Measurements from ENCODE around the gene METTL14.
"Not testable (repeated sequence)": the region's sequence is repeated elsewhere in the genome, so short reads cannot be mapped to it uniquely, and the experiment has no call there.

The METTL14 gene

GRCh38 chr4:118684873-118685811 lies at the start of gene METTL14:
TSS of gene METTL14 (plus strand) at chr4:118685392. CDS start at chr4:118685535, 143 bp downstream.
- DNase-seq (ENCODE audit: low read depth): peak; percentile 71

DNA sequence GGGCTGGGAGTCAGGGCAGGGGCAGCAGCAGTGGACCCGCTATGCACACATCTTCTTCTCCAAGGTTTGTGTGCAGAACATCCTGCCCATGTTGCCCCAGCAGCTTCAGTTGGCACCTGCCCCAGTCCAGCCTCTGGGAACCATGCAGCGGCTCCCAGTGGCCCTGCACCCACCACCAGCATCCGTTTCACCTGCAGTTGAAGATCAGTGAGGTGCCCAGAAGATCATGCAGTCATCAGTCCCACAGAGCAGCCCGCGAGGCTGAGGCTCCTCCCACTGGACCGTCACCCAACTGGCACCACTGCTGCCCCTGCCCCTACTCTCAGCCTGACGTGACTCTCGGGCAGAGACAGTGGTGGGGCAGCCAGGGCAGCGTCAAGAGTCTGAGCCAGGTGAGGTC lies 49.1 kb upstream of the METTL14 start:
- not testable (repeated sequence) for DNase-seq (ENCODE audit: low read depth)

DNA sequence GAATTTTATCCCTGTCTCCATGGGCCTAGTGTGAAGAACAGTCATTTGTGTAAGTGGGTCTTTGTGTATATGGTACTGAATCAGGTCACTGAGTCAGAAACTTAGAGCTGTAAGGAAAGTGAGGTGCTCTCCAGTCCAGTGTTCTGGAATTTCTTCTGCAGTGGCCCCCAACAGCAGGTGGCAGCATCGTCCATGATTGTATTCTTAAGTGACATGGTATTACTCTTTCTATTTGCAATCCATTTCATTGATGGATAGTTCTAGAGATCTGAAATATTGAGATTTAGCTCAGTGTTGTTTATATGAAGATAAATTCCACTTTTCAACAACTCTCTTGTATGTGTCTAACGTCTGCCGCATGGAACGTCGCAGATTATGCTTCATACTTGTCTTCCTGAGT lies 20.5 kb upstream of the METTL14 start:
- DNase-seq (ENCODE audit: low read depth): not testable (repeated sequence)

DNA sequence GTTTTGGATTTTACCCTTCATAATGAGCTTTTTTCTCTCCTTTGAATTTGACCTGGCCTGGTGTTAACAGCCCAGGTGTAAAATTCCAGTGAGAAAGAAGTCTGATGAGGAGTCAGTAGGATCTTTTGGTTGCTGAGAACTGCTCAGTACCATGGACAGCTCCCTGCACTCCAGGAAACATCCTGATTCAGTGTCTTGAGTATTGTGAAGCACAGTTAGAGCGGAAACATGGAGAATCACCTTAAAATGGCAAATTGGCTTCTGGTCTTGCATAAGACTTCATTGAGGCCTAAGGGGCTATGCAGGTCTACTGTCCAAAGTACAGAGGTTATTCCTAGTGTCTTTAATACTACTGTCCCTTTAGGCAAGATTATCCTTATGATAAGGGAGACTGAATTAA lies 16.0 kb upstream of the METTL14 start:
- not testable (repeated sequence) for DNase-seq (ENCODE audit: low read depth)

- not testable (repeated sequence) for DNase-seq (ENCODE audit: low read depth)
These were observed 14.2 kb upstream of the METTL14 start for GRCh38 chr4:118670968-118671367.

GRCh38 chr4:118676128-118676527 lies 9.1 kb upstream of the METTL14 start:
- DNase-seq (ENCODE audit: low read depth): no peak

DNA sequence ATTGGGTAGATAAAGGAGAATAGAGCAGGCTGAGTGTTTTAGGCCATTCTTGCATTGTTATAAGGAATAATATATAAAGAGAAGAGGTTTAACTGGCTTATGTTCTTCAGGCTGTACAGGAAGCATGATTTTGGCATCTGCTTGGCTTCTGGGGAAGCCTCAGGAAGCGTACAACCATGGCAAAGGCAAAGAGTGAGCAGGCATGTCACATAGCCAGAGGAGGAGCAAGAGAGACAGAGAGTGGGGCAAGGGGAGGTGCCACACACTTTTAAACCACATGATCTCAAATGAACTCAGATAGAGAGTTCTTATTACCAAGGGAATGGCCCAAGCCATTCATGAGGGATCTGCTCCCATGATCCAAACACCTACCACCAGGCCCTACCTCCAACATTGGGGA lies 4.4 kb upstream of the METTL14 start:
- DNase-seq (ENCODE audit: low read depth): no peak

- no peak for DNase-seq (ENCODE audit: low read depth)
These were observed 2.3 kb upstream of the METTL14 start for GRCh38 chr4:118682928-118683327.

DNA sequence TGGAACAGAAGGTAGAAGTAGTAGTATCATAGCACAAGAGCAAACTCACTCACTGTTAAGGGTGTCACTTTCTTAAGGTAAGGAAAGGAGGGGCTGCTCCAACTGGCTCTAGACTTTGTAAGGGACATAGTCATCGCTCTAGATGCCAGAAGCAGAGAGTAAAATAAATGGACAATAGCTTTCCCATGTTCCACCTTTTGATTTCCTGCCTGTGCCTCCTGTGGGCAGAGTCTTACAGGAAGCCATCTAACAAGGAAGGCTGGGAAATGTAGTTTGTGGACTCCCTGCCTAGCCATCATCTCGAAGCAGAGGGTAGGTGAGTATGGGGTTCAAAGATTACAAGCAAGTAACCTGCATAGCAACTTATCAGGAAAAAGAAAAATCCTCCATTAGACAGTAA lies 1.7 kb upstream of the METTL14 start:
- no peak for DNase-seq (ENCODE audit: low read depth)

DNA sequence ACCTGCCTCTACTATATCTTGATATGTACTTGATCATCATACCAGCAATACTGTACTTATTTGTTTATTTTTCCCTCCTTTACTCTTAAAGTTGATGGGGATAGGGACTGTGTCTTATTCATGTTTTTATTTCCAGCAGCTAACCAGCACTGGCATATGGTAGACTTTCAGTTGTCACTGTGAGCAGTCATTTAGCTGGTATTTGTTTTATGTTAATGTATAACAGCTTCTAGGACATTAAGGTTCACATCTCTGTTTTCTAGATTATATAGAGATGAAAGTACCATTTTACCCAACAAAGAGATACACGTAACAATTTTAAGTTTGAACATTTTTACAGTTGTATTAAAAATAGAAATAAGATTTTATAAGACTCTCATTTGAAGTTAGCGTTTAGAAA lies 17.9 kb downstream of the METTL14 start:
- DNase-seq (ENCODE audit: low read depth): no peak

DNA sequence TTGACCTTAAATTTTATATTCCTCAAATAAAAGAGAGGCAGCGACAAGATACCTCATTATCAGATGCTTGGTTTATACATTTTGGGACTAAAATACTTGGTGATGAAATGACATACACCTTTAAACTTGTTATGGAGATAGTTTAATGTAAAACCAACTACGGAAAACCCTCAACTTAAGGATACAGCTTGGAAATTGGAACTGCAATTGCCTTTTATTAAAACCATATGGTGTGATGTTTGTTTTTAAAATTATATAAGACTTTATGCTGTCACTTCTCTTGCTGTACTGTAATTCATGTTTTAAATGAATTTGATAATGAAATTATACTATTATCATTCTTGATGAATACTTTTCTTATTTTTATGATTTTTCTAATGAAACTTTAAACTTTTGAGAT lies 25.9 kb downstream of the METTL14 start:
- no peak for DNase-seq (ENCODE audit: low read depth)

DNA sequence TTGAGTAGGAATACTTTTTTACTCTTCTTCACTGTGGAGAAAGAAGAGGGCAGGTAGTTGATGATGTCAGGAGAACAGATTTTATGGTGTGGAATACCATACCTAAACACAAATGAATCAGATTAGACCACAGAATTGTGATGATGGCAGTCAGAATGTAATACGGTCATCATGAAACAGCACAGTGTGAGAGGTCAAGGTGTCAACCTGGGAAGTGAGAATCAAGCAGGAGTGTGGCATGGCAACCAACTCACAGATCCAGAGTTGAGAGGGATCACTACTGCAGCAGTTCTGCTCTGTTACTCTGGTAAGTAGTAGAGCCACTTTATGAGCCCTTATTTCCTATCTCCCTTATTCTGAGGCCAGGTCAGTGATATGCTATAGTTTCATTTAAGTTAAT lies 27.7 kb downstream of the METTL14 start:
- no peak for DNase-seq (ENCODE audit: low read depth)

DNA sequence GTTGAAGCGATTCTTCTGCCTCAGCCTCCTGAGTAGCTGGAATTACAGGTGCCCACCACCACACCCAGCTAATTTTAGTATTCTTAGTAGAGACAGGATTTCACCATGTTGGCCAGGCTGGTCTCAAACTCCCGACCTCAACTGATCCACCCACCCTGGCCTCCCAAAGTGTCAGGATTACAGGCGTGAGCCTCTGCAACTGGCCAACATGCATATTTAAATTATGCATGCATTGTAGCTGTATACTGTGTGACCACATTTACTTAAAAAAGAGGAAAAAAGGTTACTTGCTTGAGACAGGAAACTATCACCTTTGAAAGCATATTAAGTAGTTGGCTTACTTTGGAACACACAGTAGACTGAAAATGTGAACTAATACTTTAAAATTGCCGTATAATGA lies 29.5 kb downstream of the METTL14 start:
- DNase-seq (ENCODE audit: low read depth): no peak

GRCh38 chr4:118716304-118716703 lies 31.1 kb downstream of the METTL14 start:
- DNase-seq (ENCODE audit: low read depth): no peak

DNA sequence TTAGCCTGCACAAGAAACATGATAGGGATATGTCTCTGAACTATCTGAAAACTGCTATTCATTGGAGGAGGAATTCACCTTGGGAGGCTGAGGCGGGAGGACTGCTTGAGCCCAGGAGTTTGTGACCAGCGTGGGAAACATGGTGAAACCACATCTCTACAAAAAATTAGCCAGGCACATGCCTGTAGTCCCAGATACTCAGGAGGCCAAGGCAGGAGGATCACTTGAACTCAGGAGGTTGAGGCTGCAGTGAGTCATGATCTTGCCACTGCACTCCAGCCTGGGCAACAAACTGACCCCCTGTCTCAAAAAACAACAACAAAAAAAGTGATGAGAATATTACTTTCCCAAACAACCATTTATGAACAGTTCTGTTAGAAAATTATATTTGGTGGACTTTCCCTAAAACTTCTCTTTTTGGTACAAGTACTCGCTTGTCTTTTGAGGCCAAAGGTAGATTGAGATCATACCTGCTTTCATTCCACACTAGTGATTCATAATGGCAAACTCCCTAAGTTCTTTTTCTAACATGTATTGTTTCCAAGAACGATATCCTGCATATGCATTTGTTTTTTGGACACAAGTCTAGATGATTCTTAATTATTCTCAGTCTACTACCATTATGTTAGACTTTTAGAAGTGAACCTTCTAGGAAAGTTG lies 33.4 kb downstream of the METTL14 start:
- no peak for DNase-seq (ENCODE audit: low read depth)

- DNase-seq (ENCODE audit: low read depth): no peak
These were observed 36.6 kb downstream of the METTL14 start for GRCh38 chr4:118721752-118722151.

DNA sequence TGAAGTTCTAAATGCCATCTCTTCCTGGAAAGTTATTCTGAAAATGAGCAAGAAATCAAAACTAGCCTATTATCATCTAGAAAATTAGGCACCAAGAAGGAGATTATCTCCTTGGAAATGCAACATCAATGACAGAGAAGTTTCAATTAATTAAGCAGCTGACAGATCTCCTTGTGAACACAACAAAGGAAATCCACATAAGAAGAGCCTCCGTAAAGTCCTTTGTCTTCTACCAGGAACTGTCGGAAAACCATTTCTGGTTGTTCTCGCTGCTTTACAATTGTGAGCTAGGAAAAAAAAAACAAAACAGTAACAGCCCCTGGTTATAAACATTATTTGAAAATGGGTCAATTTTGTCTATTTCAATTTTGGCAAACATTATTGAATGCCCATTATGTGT lies 38.2 kb downstream of the METTL14 start:
- no peak for DNase-seq (ENCODE audit: low read depth)

DNA sequence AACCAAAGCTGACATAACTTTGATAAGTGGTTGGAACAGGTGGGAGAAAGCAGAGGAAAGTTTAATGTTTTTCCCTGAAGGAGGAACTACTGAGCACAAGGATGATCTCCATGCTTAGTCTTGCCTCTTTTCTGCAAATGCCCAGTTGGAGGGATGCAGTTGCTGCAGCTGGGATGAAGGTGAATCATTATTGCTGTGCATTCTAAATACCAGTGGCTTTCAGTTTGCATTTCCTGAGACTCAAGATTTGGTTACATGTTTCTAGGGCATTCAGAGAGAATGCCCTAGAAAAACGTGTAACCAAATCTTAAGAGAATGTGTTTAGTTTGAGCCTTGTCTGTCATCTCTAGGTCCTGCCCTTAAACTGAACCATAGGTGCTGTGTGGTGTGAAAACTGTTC lies 42.2 kb downstream of the METTL14 start:
- no peak for DNase-seq (ENCODE audit: low read depth)

DNA sequence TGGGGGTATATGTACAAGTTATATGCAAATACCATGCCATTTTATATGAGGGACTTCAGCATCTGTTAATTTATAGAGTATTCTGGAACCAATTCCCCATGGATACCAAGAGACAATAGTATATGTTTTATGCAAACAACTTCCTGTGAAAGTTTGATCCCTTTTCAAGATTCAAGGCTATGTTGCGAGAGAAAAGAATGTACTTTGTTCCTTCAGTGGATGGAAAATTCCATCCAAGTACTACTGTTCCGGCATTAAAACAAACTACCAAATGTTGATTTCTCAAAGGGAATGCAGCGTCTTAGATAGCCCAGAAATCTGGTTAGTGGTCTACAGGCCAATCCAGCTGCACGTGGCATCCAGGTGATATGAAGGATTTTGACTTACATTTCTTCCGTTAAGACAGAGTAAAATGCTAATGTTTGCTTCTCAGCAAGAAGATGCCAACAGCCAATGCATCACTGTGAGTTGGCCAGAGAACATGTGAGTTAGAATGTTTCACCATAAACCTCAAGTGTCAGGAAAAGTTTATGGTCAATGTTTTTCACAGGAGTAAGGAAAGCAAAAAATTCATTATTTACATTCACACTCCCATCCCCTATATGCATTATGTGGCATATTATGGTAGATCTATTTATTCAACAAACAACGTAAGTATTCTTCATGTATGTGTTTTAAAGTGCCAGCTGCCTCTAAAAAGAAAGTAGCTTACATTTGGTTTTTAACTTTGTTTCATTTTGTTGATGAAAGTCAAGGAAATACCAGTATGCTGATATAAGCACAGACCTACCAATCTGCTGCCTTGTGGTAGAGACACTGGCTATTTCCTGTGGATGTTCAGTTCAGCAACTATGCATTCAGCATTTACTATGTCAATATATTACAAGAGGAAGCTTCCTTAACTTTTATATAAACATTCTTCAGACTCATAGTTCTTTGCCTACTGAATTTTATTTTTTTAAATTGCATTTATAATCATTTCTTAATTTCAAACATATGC lies 44.4 kb downstream of the METTL14 start:
- no peak for DNase-seq (ENCODE audit: low read depth)

- DNase-seq (ENCODE audit: low read depth): no peak
These were observed 45.5 kb downstream of the METTL14 start for GRCh38 chr4:118730683-118731082.

DNA sequence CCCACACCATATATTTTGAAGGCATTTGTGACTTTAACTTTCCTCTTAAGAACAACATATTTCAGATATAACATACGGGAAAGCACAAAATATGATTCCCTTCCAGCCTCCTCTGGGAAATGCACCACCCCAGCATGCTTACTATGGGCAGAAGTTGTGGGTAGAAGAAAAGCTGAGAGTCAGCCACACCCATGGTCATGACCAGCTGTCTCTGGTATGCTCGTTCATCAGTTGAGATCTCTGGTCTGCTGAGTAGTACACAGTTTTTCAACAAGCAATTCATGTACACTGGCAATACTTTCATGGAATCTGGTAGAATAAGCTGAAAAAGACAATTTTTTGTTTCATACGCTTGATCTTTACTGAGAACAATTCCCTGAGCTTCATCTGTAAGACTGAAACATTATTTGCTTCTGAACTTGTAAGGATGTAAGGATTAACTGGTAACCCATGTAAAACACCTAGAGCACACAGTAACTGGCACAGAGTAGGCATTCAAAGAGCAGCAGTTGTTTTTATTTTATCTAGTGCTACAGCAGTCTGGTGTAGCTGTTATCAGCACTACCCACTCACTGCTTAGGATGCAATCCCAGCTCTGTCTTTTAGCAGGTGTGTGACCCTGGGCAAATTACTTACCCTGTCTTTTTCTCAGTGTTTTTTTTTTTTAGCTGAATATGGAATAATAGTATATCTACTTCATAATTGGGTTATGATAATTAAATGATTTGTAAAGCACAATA lies 47.6 kb downstream of the METTL14 start:
- no peak for DNase-seq (ENCODE audit: low read depth)
